OCI-LY7 (cell line): Measurements from ENCODE around the gene GNLY. TPM values are rescaled to one million over a fixed set of nuclear protein-coding genes. Genes with fewer than 3 reads are reported as not detected.

Experiments used
- BruUV-seq: library from RNA; stranded (reverse); fragments of 400-500 nt; replicated peaks from 2 replicates; lab custom pipeline; 2021; lab: Mats Ljungman, UMichigan
- CTCF ChIA-PET: fragments of 300-600 bp; sonication (Branson Sonifier 250); formaldehyde crosslinking; loops from one replicate; lab custom pipeline; 2022; ENCODE audit warnings: antibody characterized with exemption; ENCODE audit not compliant: unreplicated experiment; lab: Charles Lee
- POLR2A ChIA-PET: fragments of 300-600 bp; sonication (Branson Sonifier 250); formaldehyde crosslinking; loops from one replicate; lab custom pipeline; 2022; ENCODE audit warnings: antibody characterized with exemption; lab: Charles Lee
- DNase-seq: peaks from one replicate; pipeline ENCODE4 v3.0.0-alpha.2; 2015; ENCODE audit warnings: low spot score
- H2AFZ ChIP-seq: fragments of 200-600 bp; sonication (generic), shearing (Covaris generic); 2 replicates; pipeline ENCODE4 v1.6.1; 2014; ENCODE audit warnings: mild to moderate bottlenecking, antibody characterized with exemption, low read length, moderate library complexity
- H3K27ac ChIP-seq: fragments of 200-600 bp; sonication (generic); 2 replicates; pipeline ENCODE4 v1.5.1; 2014; ENCODE audit warnings: mixed run types, low read depth, mild to moderate bottlenecking, moderate library complexity, low read length, inconsistent platforms; ENCODE audit not compliant: poor library complexity, severe bottlenecking
- H3K36me3 ChIP-seq: fragments of 200-600 bp; sonication (generic); 2 replicates; pipeline ENCODE4 v1.6.1; 2014; ENCODE audit warnings: mild to moderate bottlenecking, antibody characterized with exemption, low read length, moderate library complexity, mixed read lengths; ENCODE audit not compliant: insufficient read depth
- H3K4me1 ChIP-seq: fragments of 200-600 bp; sonication (generic); 2 replicates; pipeline ENCODE4 v1.5.1; 2014; ENCODE audit warnings: mild to moderate bottlenecking, low read length; ENCODE audit not compliant: insufficient read depth, poor library complexity, severe bottlenecking
- H3K4me2 ChIP-seq: fragments of 200-600 bp; sonication (generic); 2 replicates; pipeline ENCODE4 v1.6.1; 2014; ENCODE audit warnings: mild to moderate bottlenecking, low read length
- H3K4me3 ChIP-seq: fragments of 200-600 bp; sonication (generic); 2 replicates; pipeline ENCODE4 v1.5.1; 2014; ENCODE audit warnings: mild to moderate bottlenecking, low read depth, low read length; ENCODE audit not compliant: poor library complexity, severe bottlenecking
- H3K79me2 ChIP-seq: fragments of 200-600 bp; sonication (generic); 2 replicates; pipeline ENCODE4 v1.6.1; 2016; ENCODE audit warnings: low read depth, mild to moderate bottlenecking, low read length, moderate library complexity, mixed read lengths; ENCODE audit not compliant: insufficient read depth
- H3K9me2 ChIP-seq: fragments of 200-600 bp; sonication (generic); 2 replicates; pipeline ENCODE4 v1.6.1; 2016; ENCODE audit warnings: mild to moderate bottlenecking, low read length, mixed read lengths; ENCODE audit not compliant: insufficient read depth
- H3K9me3 ChIP-seq: fragments of 200-600 bp; sonication (generic); 2 replicates; pipeline ENCODE4 v1.6.1; 2014; ENCODE audit warnings: mild to moderate bottlenecking, mixed run types, low read length, mixed read lengths
- H4K20me1 ChIP-seq: fragments of 200-600 bp; sonication (generic); 2 replicates; pipeline ENCODE4 v1.6.1; 2014; ENCODE audit warnings: mild to moderate bottlenecking, antibody characterized with exemption, low read length, moderate library complexity, mixed read lengths; ENCODE audit not compliant: insufficient read depth
- EZH2phosphoT487 ChIP-seq: fragments of 200-600 bp; sonication (generic); IDR thresholded peaks from 2 replicates; pipeline ENCODE4 v1.6.1; 2018; ENCODE audit warnings: low read depth, borderline replicate concordance, mild to moderate bottlenecking, mixed run types, antibody characterized with exemption, low read length, moderate library complexity, mixed read lengths
- intact Hi-C: fragments of 100-400 bp; cut with micrococcal nuclease; formaldehyde crosslinking; loops from one replicate; pipeline ENCODE4 v1.10.0; 2022; ENCODE audit not compliant: unreplicated experiment
- total RNA-seq, 2 experiments: library from RNA; depleted of rRNA in 1 of 2; stranded (reverse); fragments of >200 nt in 1 of 2; shearing (Covaris generic) in 1 of 2; gene quantifications; 2 replicates each; pipeline ENCODE4 v1.2.3, GENCODE V29; 2014 to 2022
- TF ChIP-seq, protein P1 (sequence below): fragments of 200-600 bp; sonication (generic); conservative IDR thresholded peaks from 2 replicates; pipeline ENCODE4 v1.5.1; 2014; ENCODE audit warnings: mild to moderate bottlenecking, antibody characterized with exemption, low read length, moderate library complexity, mixed read lengths

The GNLY gene
- total RNA-seq, 2 experiments from 2014 or later, result not detected

DNA sequence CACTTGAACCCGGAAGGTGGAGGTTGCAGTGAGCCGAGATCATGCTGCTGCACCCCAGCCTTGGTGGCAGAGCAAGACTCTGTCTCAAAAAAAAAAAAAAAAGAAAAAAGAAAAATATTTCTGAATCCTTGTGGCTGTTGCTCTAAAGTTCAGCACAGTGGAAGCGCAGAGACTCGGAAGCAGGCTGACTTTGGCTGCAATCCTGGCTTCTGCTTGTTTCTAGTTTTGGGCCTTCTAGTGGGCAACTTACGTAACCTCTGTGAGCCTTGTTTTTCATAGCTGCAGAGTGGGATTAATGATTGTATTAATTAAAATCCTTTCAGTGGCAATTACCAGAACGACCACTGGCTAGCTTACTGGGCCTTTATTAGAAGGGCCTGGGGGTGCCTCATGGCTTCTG is 28.4 kb downstream of the GNLY start:
- no peaks in the 10 kb centered on the region for H3K4me1 ChIP-seq
- no peak for DNase-seq
- no peak overlapping the region for H3K4me2 ChIP-seq
- POLR2A ChIA-PET, result no interaction called here
- no TSS peak for BruUV-seq
- TF ChIP-seq, protein P1, sequence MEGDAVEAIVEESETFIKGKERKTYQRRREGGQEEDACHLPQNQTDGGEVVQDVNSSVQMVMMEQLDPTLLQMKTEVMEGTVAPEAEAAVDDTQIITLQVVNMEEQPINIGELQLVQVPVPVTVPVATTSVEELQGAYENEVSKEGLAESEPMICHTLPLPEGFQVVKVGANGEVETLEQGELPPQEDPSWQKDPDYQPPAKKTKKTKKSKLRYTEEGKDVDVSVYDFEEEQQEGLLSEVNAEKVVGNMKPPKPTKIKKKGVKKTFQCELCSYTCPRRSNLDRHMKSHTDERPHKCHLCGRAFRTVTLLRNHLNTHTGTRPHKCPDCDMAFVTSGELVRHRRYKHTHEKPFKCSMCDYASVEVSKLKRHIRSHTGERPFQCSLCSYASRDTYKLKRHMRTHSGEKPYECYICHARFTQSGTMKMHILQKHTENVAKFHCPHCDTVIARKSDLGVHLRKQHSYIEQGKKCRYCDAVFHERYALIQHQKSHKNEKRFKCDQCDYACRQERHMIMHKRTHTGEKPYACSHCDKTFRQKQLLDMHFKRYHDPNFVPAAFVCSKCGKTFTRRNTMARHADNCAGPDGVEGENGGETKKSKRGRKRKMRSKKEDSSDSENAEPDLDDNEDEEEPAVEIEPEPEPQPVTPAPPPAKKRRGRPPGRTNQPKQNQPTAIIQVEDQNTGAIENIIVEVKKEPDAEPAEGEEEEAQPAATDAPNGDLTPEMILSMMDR, result no peak
- no peak for TF ChIP-seq EZH2phosphoT487
- H3K9me3 ChIP-seq, result no peaks in the 10 kb centered on the region
- CTCF ChIA-PET, result no interaction called here
- no peaks in the 10 kb centered on the region for H3K9me2 ChIP-seq
- no peak overlapping the region for H3K4me3 ChIP-seq
- H2AFZ ChIP-seq, result no peak overlapping the region
- intact Hi-C loops, result no loop called here
- H3K36me3 ChIP-seq, result no peaks in the 10 kb centered on the region
- H3K27ac ChIP-seq, result no peak overlapping the region
- no peaks in the 10 kb centered on the region for H3K79me2 ChIP-seq
- H4K20me1 ChIP-seq, result no peaks in the 10 kb centered on the region

DNA sequence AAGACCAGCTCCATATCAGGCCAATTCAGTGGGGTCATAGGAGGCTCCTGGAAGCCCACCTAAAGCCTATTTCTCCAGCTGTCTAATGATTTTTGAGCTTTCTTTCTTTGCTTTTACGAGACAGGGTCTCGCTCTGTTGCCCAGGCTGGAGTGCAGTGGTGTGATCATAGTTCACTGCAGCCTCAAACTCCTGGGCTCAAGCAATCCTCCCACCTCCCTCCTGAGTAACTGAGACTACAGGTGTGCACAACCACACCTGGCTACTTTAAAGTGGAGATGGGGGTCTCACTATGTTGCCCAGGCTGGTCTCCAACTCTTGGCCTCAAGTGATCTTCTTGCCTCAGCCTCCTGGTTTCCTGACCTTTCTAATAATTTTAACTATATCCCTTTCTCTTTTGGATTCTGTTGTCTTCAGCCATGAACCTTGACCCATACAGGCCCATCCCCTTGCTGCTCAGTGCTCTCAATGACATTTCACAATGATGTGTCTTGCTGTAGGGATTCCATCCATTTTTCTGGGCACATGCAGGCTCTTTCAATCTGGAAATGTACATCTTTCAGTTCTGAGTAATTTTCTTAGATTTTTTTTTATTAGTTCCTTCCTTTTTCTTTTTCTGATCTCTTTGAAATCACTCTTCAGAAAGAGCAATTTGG is 29.7 kb downstream of the GNLY start:
- Histone ChIP-seq H3K27ac (no peak overlapping the region), H3K9me2 (no peaks in the 10 kb centered on the region), H3K4me1 (no peaks in the 10 kb centered on the region), H2AFZ (no peak overlapping the region), H3K4me3 (no peak overlapping the region), H3K79me2 (no peaks in the 10 kb centered on the region), H3K36me3 (no peaks in the 10 kb centered on the region), H4K20me1 (no peaks in the 10 kb centered on the region), H3K4me2 (no peak overlapping the region), H3K9me3 (no peaks in the 10 kb centered on the region)
- no peak for TF ChIP-seq EZH2phosphoT487
- TF ChIP-seq, protein P1, result no peak
- POLR2A ChIA-PET, result interaction anchor here (1.4 kb wide), 1 partner anchor 93 kb away, joined by 3 read pairs; no protein-coding TSS in a partner anchor
- DNase-seq, result no peak
- BruUV-seq, result no TSS peak
- CTCF ChIA-PET, result no interaction called here
- intact Hi-C loops, result no loop called here

DNA sequence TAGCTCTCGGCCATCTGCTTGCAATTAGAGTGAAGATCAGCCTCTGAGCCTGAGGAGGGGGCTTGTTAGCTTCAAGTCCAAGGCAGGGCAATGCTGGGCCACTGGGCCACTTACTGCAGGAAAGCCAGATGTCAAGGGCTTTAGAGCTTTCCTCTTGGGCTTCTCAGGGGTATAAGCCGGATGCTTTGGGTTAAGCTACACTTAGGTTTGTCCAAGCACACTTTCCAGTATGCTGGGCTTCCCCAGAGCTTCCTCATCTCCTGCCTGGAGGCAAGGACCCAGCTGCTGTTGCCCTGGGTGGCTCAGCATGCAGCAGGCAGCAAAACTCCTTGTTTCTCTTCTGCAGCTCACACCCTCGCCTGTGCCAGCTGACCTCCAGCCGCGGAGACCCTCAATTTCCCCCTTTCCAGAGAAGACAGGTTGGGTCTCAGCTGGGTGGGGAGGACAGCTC is 30.6 kb downstream of the GNLY start:
- Histone ChIP-seq H3K4me3 (no peak overlapping the region), H3K79me2 (no peaks in the 10 kb centered on the region), H3K27ac (no peak overlapping the region), H3K9me2 (no peaks in the 10 kb centered on the region), H3K9me3 (no peaks in the 10 kb centered on the region), H4K20me1 (no peaks in the 10 kb centered on the region), H3K4me2 (no peak overlapping the region), H2AFZ (no peak overlapping the region), H3K4me1 (no peaks in the 10 kb centered on the region), H3K36me3 (no peaks in the 10 kb centered on the region)
- intact Hi-C loops, result loop anchor here (5.0 kb wide), 1 partner anchor 358 kb away; no protein-coding TSS in a partner anchor
- TF ChIP-seq, protein P1, result no peak
- TF ChIP-seq EZH2phosphoT487, result no peak
- no TSS peak for BruUV-seq
- CTCF ChIA-PET, result interaction anchor here (0.7 kb wide), 1 partner anchor 12 kb away, joined by 3 read pairs; no protein-coding TSS in a partner anchor
- DNase-seq, result no peak
- POLR2A ChIA-PET, result interaction anchor here (1.4 kb wide), 1 partner anchor 92 kb away, joined by 3 read pairs; no protein-coding TSS in a partner anchor
